GM20431 (cell line): ENCODE measurements around the gene IQCK.

Source experiments
- in situ Hi-C: fragments of 300-500 bp; cut with MseI, MboI; formaldehyde crosslinking; loops from one replicate; pipeline ENCODE4 v1.15.0; 2020; ENCODE audit warnings: low sequenced_read_pairs; ENCODE audit not compliant: unreplicated experiment

The IQCK gene

DNA sequence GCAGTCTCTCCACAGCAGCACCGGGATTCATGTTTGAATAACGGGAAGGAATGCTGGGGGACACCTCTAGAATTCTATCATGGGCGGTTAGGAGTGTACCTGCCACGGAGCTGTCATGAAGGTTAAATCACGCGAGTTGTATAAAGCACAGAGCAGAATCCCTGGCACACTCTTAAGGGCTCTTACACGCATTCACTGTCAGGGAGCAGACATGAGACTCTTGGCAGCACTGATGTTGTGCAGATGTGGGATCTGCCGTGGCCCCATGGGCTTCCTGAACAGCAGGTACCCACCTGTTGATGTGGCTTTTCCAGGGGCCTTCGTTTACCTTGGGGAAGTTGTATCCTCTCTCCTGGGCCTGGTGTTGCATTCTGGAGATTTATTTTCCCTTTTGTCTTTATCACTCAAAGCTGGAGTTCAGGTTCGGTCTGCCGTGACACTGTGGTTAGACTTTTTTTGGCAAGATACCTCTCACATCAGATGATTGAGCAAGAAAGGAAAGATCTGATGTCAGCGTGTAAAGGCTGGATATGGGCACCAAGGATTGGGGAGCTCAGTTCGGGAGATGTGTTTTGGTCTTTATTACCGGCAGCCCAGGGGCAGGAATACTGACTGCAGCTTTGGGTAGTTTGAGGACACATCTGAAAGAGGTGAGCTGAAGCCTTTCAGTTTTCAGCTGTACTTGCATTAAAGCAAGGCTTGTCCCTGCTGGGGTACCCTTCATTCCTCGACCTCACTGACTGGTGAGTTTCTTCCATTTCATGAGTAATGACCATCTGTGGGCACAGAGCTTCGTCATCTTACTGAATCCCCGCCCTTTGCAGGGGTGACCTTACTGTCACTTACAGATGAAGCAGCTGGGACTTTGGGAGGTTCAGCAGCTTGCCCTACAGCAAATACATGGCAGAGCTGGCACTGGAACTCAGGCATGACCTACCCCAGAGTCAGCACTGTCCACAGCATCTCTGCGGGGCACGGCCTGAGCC, 19.3 kb upstream of the IQCK start:
- in situ Hi-C loops = no loop called here

GRCh38 chr16:19699472-19699871, 18.6 kb upstream of the IQCK start:
- in situ Hi-C loops = no loop called here

DNA sequence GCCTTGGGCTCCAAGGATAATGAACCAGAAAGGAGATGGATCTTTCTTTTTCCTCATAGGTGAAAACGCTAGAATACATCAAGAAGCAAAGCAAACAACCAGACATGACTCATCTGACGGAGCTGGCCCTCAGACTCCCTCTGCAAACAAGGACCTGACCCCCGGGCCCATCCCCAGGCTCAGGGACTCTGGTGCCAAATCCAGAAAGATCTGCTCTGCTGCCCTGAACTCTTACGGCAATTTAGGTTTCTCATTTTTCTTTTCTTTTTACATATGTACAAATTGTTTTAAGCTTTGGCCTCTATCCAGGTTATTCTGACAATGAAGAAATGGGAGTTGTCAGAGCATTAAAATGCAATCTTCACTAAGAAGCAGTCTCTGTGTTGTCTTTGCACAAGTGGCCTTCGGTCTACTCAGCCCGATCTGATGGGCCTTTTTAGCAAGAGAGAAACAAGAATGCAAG, 17.7 kb upstream of the IQCK start:
- in situ Hi-C loops = no loop called here

GRCh38 chr16:19701091-19701490, 17.0 kb upstream of the IQCK start:
- in situ Hi-C loops = no loop called here

DNA sequence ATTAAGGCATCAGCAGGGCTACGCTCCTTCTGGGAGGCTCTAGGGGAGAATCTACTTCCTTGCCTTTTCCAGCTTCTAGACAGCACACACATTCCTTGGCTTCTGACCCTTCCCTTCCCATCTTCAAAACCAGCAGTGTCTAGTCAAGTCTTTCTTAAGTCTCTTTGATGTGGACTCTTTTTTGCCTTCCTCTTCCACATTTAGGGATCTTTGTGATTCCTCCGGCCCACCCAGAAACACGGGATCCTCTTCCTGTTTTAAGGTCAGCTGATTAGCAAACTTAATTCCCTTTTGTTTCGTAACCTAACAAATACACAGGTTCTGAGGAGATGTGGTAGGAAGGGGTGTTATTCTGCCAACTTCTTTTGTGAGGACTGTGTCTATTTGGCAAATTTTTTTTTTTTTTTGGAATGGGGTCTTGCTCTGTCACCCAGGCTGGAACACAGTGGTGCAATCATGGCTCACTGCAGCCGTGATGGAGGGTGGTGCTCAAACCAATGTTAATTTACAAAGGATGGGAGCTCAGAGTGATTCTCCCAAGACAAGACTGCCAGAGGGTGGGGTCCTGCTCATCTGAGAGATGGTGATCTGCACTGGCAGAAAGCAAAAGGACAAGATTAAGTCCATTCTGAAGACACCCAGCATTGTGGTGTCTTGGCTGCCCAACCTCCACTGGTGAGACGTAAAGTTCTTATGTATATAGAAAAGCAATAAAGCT, 14.7 kb upstream of the IQCK start:
- in situ Hi-C loops = no loop called here

DNA sequence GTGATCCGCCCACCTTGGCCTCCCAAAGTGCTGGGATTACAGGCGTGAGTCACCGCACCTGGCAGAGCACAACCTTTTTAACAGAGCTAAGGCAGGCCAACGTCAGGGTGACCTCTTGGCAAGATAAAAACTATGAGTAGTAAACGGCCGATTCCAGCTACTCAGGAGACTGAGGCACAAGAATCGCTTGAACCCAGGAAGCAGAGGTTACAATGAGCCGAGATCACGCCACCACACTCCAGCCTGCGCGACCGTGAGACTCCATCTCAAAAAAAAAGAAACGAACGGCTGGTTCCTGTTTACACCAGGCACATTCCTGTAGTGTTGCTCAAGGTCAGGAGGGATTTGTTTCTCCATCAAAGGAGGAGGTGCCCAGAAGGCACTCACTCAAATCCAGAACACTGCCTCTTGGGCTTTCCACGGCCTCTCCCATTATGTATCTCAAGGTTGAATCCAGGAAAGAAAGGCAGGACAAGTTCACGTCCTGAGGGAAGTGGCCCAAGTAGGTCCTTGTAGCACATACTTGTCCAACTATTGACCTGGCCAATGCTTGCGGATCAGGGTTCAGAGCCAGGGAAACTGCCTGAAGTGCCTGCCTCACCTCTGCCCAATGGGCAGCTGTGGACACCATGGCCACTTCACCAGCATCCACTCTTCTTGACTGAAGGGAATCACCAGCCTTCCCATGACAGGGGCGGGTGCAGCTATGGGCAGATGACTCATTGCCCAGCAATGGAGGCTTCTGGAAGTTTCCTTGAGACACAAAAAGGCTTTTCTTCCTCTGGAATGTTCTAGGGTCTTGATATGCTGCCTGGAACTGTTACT, 13.5 kb upstream of the IQCK start:
- in situ Hi-C loops = no loop called here

DNA sequence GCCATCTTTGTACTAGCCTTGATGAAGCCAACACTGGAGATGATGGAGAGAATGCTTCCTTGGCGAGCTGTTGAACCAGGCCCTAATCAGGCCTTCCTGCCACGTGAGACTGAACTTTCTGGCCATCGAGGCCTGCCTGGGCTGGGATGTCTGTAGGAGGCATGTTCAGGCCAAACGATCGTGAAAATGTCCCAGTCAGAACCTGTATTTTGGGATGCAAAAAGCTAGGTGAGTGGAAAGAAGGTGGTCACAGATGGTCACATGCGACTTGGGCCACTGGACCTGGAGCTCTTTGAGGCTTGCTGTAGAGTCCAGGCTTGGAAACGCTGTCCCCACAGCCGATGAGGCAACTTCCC, 12.9 kb upstream of the IQCK start:
- in situ Hi-C loops = no loop called here

DNA sequence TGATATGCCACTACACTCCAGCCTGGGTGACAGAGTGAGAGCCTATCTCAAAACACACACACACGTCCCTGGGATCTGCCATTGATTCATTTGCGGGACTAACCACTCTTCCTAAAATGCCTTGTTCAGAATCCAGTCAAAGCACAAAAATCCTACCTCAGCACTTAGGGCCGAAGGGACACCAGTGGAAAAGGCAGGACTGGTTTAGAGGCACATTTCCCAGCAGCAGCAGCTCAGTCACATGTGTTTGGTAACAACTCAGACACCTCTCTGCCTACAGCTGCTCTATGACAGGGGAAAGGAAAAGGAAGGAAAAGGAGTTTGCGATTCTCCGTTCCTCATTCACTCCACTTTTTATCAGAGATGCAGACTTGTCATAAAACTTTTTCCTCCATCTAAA, 12.2 kb upstream of the IQCK start:
- in situ Hi-C loops = no loop called here

DNA sequence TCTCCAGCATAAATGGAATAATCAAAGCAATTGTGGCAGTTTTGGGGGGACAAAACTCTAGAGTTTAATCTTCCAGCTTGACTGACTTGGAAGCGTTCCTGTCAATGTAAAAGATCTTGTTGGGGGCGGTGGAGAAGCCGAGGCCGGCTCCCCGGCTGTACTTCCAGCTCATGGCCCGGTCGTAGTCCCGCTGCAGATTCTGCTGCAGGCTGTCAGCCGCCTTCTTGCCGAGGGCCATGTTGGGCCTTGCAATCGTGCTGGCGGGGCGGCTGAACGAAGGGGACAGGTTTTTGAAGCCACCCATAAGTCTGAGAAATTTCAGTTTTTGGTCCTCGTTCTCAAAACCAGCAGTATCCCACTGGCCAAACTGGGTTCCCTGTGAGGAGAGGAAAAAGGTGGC, 11.2 kb upstream of the IQCK start:
- in situ Hi-C loops = no loop called here

DNA sequence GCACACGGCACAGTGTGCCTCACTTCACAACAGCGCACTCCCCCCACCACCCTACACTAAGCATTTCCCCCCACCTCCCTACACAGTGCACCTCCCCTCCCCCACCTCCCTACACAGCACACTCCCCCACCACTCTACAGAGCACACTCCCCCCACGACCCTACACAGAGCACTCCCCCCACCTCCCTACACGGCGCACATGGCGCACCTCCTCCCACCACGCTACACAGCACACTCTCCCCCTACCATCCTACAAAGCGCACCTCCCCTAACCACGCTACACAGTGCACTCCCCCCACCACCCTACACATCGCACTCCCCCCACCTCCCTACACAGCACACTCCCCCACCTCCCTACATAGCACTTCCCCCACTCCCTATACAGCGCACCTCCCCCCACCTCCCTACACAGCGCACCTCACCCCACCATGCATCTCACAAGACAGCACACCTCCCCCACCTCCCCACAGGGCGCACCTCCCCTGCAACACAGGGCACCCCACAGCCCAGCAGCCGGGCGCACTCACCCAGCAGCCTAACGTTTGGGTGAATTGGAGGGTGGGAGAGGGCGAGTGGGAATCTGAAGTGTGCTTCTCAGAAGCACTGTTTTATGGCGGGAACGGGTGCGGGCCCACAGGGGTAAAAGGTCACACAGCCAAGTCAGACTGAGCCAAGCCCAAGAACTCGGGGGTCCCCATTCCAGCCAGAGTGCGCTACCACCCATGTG, 10.3 kb upstream of the IQCK start:
- in situ Hi-C loops = no loop called here

DNA sequence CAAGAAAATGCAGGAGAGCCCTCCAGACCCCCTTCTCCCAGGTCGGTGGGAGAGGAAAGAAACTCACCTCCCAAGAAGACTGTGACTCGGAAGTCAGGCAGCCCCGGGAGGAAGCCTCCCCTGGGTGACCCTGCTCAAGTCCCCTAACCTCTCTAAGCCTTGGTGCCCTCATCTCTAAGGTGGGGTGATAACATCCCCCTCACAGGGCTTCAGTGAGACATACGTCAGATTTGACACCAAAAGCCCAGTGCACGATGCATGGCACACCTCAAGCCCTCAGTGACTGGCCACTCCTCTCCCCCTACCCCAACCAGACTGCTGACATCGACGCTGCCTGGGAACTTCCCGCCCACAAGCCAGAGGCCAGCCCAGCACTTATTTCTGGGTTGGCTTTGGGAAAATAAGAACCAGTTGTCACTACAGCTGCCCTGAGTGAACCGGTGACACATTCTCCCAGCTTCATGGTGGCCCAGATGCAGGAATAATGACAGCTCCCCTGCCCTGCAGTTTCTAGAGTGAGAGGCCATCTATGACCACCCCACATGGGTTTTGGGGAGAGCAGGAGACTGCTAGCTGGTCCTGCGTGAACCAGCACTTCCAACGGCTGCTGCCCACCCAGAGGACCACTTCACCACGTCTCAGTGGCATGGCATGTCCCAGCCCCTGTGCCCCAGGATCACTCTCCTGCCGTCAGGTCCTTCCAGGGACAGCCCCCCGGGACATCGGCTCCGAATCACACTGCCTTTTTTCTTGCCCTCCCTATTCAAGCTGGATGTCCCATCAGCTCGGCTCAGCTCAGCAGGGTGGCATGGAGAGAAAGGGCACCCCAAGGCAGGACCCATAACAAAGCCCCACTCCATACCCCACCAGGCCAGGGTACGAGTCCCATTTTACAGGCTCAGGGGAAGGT, 9.5 kb upstream of the IQCK start:
- in situ Hi-C loops = no loop called here

DNA sequence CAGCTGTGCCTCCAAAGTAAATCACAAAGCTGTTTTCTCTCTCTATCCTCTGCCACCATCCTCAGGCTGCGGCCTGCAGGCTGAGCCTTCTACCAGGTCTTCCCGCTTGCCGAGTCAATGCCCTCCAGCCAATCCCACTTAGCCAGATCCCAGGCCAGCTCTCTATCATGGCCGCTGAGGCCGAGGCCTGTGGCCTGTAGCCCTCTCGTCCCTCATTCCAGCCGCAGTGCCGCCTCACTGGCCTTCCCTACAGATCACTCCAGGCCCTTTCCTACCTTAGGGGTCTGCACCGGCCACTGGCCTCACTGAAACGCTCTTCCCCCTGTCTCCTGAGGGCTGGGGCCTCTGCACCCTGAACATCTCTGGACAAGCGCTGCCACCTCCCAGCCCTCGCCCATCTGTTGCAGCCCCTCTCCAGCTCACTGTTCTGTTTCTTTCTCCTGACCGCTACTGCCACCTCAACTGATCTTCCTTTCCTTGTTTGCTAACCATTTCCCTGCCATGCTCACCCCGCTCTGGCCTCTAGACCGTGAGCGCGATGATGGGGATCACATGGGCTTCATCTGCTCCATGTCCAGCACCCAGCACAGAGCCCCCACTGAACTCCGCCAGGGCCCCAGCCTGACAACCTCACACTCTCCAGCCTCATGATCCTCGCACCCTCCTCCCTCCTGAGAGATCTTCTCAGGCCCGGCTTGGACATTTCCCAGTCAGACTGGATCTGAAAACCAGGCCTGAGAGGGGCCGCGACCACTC, 8.5 kb upstream of the IQCK start:
- in situ Hi-C loops = no loop called here

DNA sequence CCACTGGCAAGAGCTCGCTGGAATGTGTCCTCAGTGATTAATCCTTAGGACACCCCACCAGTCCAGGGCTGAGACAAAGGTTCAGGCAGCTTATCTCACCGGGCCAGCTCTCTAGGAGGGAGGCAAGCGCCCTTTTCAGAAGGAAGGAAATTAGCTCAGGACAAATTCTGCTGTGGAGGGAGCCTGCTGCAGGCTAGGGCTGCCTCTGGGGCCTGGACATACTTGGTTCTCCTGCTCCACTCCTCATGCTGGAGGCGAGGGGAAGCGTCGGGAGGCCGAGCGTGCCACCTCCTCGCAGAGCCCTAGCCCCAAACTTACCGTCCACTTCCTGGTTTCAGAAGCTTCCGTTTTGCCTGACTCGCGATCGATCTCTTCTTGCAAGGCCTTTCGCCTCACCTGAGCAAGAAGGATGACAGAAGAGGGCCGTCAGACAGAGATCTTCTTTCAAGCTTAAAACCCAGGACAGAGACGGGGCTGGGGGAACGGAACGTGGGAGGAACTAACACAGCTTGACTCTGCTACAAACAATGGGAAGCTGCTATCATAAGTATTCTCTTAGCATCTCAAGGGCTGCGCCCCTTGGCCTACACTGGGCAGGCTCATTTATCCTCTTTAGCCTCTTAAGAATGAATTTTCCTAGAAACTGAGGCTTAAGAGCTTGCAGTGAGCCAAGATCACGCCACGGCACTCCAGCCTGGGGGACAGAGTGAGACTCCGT, 7.7 kb upstream of the IQCK start:
- in situ Hi-C loops = no loop called here

DNA sequence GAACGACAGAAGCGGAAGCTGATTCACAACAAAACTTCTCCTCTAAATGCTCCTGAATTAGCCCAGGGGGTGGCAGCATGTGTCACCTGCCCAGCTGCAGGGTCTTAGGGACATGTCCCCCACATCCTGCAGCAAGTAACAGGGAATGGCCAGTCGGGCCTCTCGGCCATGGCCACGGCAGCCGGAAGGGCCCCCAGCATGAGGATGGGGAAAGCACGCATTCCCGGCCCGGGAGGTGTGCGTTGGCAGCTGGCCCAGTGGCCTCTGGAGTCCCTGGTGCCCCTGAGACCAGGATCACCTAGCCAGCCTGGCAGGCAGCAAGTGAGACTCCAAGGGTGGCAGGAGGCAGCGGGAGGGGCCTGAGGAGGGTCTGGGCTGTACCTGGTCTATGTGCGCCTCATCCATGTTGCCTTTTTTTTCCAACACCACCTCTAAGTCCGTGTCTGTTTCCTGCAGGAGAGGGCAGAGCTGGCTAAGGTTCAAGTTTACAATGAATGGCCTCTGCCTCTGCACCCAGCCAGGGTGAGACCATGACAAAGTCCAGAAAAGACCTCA, 7.0 kb upstream of the IQCK start:
- in situ Hi-C loops = no loop called here

GRCh38 chr16:19711643-19712042, 6.4 kb upstream of the IQCK start:
- in situ Hi-C loops = no loop called here

DNA sequence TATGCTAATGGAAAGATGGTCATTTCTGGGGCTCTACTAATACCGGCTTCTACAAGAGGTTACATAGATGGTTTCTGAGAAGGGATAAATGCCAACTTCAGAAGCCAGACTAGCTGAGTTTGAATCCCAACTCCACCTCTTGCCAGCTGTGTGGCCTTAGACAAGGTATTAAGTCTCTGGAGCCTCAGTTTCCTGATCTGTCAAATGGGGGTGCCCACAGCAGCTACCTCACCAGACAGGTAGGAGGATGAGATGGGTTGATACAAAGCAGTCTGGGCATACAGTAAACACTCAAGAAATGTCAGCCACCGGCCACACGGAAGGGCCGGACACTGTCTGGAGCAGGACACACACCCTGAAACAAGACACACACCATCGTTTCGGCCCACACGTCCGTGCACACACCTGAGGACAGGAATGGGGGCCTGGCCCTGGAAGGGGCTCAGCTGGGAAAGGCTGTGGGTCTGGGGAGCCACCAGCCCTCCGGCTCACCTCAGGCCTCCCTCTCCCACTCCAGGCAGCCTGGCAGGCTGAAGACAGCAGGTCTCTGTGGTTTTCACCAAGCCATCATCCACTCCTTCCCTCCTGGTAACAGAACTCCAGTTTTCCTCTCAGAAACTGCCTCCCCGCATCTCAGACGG, 5.5 kb upstream of the IQCK start:
- in situ Hi-C loops = no loop called here

GRCh38 chr16:19713697-19714096, 4.4 kb upstream of the IQCK start:
- in situ Hi-C loops = no loop called here
